ENCODE data around the gene EVA1C.
A peak's percentile ranks its signal among the peaks of the same experiment; 100 is the strongest.

EVA1C gene

DNA sequence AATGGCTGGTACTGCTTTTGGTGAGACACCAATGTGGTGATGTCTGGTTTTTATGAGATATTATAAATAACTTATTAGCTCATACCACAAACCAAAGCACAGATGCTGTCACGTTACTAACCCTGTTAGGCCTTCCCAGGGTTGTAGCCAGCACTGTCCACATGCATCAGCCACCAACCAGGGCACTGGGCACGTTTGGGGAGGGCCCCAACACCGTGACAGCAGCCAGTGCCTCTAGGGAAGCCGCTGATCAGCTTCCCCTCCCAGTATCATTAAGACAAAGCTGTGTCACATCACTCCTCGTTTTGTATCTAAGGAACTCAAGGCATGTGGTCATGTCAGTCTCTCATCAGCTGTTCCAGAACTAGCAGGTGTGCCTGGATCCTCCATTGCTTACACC is 33.5 kb upstream of the EVA1C start:
- WGBS, 2 donors (ENCODE audit: extremely low coverage in 2 of 2, insufficient read length in 2 of 2, insufficient replicate concordance in 1 of 2) = no CpG with 5 or more reads among the region's 5 CpGs
- no peaks in the 10 kb centered on the region for H3K4me1 ChIP-seq (ENCODE audit: control insufficient read depth in 2 of 2, insufficient read depth in 1 of 2, low read depth in 1 of 2, low read length in 2 of 2)

DNA sequence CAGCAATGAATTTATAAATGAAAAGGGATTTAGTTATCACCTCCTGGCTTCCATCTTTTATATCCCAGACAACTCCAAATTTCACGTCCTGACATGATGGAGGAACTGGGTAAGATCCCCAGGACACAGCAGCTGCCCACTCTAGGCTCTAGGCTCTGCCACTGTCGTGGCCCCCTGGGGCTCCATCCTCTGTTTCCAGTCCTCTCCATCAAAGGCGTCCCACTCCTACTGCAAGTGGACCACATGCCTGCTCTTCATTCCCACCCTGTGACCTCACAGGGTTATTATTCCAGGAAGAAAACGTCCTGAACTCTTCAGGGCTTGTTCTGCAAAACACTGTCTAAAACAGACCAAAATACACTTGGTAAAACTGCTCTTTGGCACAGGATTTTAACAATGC is 31.6 kb upstream of the EVA1C start:
- Histone ChIP-seq H2AK5ac (ENCODE audit: low read depth, low read length) (no peak overlapping the region), H2BK15ac (ENCODE audit: low read length) (no peak overlapping the region), H2BK120ac (ENCODE audit: low read depth, low read length) (no peak overlapping the region), H2BK5ac (ENCODE audit: low read length) (no peak overlapping the region), H3K23ac (ENCODE audit: low read depth, low read length, poor library complexity) (no peak overlapping the region), H3K27me3 (ENCODE audit: control insufficient read depth in 3 of 3, insufficient read depth in 3 of 3, low read depth in 1 of 3, low read length in 3 of 3) (no peaks in the 10 kb centered on the region), H3K14ac (ENCODE audit: low read length) (no peak overlapping the region), H3K4me1 (ENCODE audit: control insufficient read depth in 2 of 2, insufficient read depth in 1 of 2, low read depth in 1 of 2, low read length in 2 of 2) (no peaks in the 10 kb centered on the region), H3K79me1 (ENCODE audit: low read depth, low read length) (no peaks in the 10 kb centered on the region), H3K9ac (ENCODE audit: low read depth, low read length, poor library complexity) (peak overlapping the region; percentile 63), H4K91ac (ENCODE audit: low read depth, low read length, poor library complexity) (no peak overlapping the region), H3K36me3 (replicated peaks in 1 of 2; ENCODE audit: control insufficient read depth in 2 of 2, insufficient read depth in 2 of 2, low read length in 2 of 2) (peaks cover 32 to 92% of the 10 kb centered on the region in 2 donors), H3K4me2 (ENCODE audit: insufficient read depth, low read length, poor library complexity, severe bottlenecking) (no peak overlapping the region), H3K27ac (replicated peaks; ENCODE audit: low read length) (no peak overlapping the region), H3K9me3 (replicated peaks in 1 of 2; ENCODE audit: control insufficient read depth in 2 of 2, insufficient read depth in 1 of 2, low read depth in 1 of 2, low read length in 2 of 2) (no peaks in the 10 kb centered on the region), H2AFZ (ENCODE audit: low read length) (no peak overlapping the region), H3K18ac (ENCODE audit: low read length) (no peak overlapping the region), H4K8ac (ENCODE audit: low read depth, low read length) (no peak overlapping the region), H2BK12ac (ENCODE audit: low read length) (no peak overlapping the region), H3K4me3 (ENCODE audit: low read length in 2 of 2) (peak overlapping the region in 1 of 2 donors; percentile 32), H3K4ac (ENCODE audit: low read length) (no peak overlapping the region)
- no peak for DNase-seq (ENCODE audit: low spot score)
- WGBS, 2 donors (ENCODE audit: extremely low coverage in 2 of 2, insufficient read length in 2 of 2, insufficient replicate concordance in 1 of 2) = no CpG with 5 or more reads among the region's 4 CpGs

More for the DNA sequence above, 33.5 kb upstream of the EVA1C start:
- H2AK5ac ChIP-seq (ENCODE audit: low read depth, low read length) = no peak overlapping the region
- H2BK12ac ChIP-seq (ENCODE audit: low read length) = no peak overlapping the region
- no peak overlapping the region for H2BK5ac ChIP-seq (ENCODE audit: low read length)
- H3K23ac ChIP-seq (ENCODE audit: low read depth, low read length, poor library complexity) = peak overlapping the region; percentile 70
- H3K9me3 ChIP-seq (replicated peaks in 1 of 2; ENCODE audit: control insufficient read depth in 2 of 2, insufficient read depth in 1 of 2, low read depth in 1 of 2, low read length in 2 of 2) = no peaks in the 10 kb centered on the region
- no peak overlapping the region for H2AFZ ChIP-seq (ENCODE audit: low read length)
- H4K8ac ChIP-seq (ENCODE audit: low read depth, low read length) = no peak overlapping the region
- no peak overlapping the region for H3K4ac ChIP-seq (ENCODE audit: low read length)
- no peak overlapping the region for H3K4me3 ChIP-seq (ENCODE audit: low read length in 2 of 2)
- H4K91ac ChIP-seq (ENCODE audit: low read depth, low read length, poor library complexity) = no peak overlapping the region
- no peak overlapping the region for H3K14ac ChIP-seq (ENCODE audit: low read length)
- H3K27ac ChIP-seq (replicated peaks; ENCODE audit: low read length) = no peak overlapping the region
- H3K4me2 ChIP-seq (ENCODE audit: insufficient read depth, low read length, poor library complexity, severe bottlenecking) = no peak overlapping the region
- H3K27me3 ChIP-seq (ENCODE audit: control insufficient read depth in 3 of 3, insufficient read depth in 3 of 3, low read depth in 1 of 3, low read length in 3 of 3) = no peaks in the 10 kb centered on the region
- H3K79me1 ChIP-seq (ENCODE audit: low read depth, low read length) = no peaks in the 10 kb centered on the region
- no peak overlapping the region for H2BK15ac ChIP-seq (ENCODE audit: low read length)
- no peak overlapping the region for H3K9ac ChIP-seq (ENCODE audit: low read depth, low read length, poor library complexity)
- no peak overlapping the region for H2BK120ac ChIP-seq (ENCODE audit: low read depth, low read length)
- peaks cover 27 to 98% of the 10 kb centered on the region in 2 donors for H3K36me3 ChIP-seq (replicated peaks in 1 of 2; ENCODE audit: control insufficient read depth in 2 of 2, insufficient read depth in 2 of 2, low read length in 2 of 2)
- DNase-seq (ENCODE audit: low spot score) = no peak
- H3K18ac ChIP-seq (ENCODE audit: low read length) = no peak overlapping the region

DNA sequence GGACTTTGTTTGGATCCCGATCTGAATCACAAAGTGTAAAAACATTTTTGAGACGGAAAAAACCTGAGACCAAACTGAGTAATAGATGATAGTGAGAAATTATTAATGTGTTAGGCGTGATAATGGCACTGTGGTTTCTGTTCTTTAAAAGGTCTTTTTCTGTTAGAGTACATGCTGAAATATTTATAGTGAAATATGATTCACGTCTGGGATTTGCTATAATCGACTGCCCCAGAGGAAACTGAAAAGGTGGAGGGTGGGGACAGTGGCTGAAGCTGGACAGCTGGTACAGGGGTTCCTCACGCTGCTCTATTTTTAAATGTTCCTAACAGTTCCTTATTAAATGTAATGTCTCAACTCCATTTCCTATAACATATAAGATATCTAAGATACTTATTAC is 30.9 kb upstream of the EVA1C start:
- Histone ChIP-seq H3K4ac (ENCODE audit: low read length) (no peak overlapping the region), H4K8ac (ENCODE audit: low read depth, low read length) (no peak overlapping the region), H4K91ac (ENCODE audit: low read depth, low read length, poor library complexity) (no peak overlapping the region), H2BK12ac (ENCODE audit: low read length) (no peak overlapping the region), H3K79me1 (ENCODE audit: low read depth, low read length) (peaks cover 1% of the 10 kb centered on the region), H3K9me3 (replicated peaks in 1 of 2; ENCODE audit: control insufficient read depth in 2 of 2, insufficient read depth in 1 of 2, low read depth in 1 of 2, low read length in 2 of 2) (no peaks in the 10 kb centered on the region), H3K4me2 (ENCODE audit: insufficient read depth, low read length, poor library complexity, severe bottlenecking) (no peak overlapping the region), H2BK120ac (ENCODE audit: low read depth, low read length) (no peak overlapping the region), H3K9ac (ENCODE audit: low read depth, low read length, poor library complexity) (no peak overlapping the region), H2AK5ac (ENCODE audit: low read depth, low read length) (no peak overlapping the region), H3K4me3 (ENCODE audit: low read length in 2 of 2) (no peak overlapping the region), H2BK15ac (ENCODE audit: low read length) (no peak overlapping the region), H3K36me3 (replicated peaks in 1 of 2; ENCODE audit: control insufficient read depth in 2 of 2, insufficient read depth in 2 of 2, low read length in 2 of 2) (peaks cover 32 to 86% of the 10 kb centered on the region in 2 donors), H3K23ac (ENCODE audit: low read depth, low read length, poor library complexity) (no peak overlapping the region), H2AFZ (ENCODE audit: low read length) (no peak overlapping the region), H2BK5ac (ENCODE audit: low read length) (no peak overlapping the region), H3K27ac (replicated peaks; ENCODE audit: low read length) (no peak overlapping the region), H3K14ac (ENCODE audit: low read length) (no peak overlapping the region), H3K27me3 (ENCODE audit: control insufficient read depth in 3 of 3, insufficient read depth in 3 of 3, low read depth in 1 of 3, low read length in 3 of 3) (no peaks in the 10 kb centered on the region), H3K4me1 (ENCODE audit: control insufficient read depth in 2 of 2, insufficient read depth in 1 of 2, low read depth in 1 of 2, low read length in 2 of 2) (no peaks in the 10 kb centered on the region), H3K18ac (ENCODE audit: low read length) (no peak overlapping the region)
- no peak for DNase-seq (ENCODE audit: low spot score)
- WGBS, 2 donors (ENCODE audit: extremely low coverage in 2 of 2, insufficient read length in 2 of 2, insufficient replicate concordance in 1 of 2) = no CpG with 5 or more reads among the region's 6 CpGs

DNA sequence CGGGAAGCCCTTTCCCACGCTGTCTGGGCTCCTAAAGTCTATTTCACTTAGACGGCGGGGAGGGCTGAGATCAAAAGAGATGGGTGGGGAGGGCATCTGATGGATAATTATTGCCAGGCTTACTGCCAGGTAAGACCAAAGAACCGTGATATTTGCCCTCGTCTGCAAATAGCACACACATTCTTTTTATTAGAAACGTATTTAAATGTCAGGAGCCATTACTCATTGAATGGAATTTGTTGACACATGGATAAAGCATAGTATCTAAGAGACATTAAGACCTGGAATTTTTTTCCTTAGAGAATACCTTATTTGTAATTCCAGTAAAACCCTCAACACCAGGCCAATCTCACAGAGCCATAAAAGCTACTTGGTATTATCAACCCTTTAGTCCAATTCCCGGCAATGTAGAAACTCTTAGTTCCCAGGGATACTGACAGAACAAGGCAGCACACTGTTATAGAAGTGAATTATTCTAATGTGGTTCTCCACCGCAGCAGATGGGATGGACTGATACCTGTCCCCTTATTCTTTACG is 30.3 kb upstream of the EVA1C start:
- Histone ChIP-seq H3K4me2 (ENCODE audit: insufficient read depth, low read length, poor library complexity, severe bottlenecking) (no peak overlapping the region), H3K27me3 (ENCODE audit: control insufficient read depth in 3 of 3, insufficient read depth in 3 of 3, low read depth in 1 of 3, low read length in 3 of 3) (no peaks in the 10 kb centered on the region), H3K23ac (ENCODE audit: low read depth, low read length, poor library complexity) (no peak overlapping the region), H3K27ac (replicated peaks; ENCODE audit: low read length) (no peak overlapping the region), H4K91ac (ENCODE audit: low read depth, low read length, poor library complexity) (no peak overlapping the region), H2AK5ac (ENCODE audit: low read depth, low read length) (no peak overlapping the region), H3K79me1 (ENCODE audit: low read depth, low read length) (peaks cover 1% of the 10 kb centered on the region), H2AFZ (ENCODE audit: low read length) (no peak overlapping the region), H2BK120ac (ENCODE audit: low read depth, low read length) (no peak overlapping the region), H3K4me3 (ENCODE audit: low read length in 2 of 2) (no peak overlapping the region), H2BK12ac (ENCODE audit: low read length) (no peak overlapping the region), H4K8ac (ENCODE audit: low read depth, low read length) (no peak overlapping the region), H3K9ac (ENCODE audit: low read depth, low read length, poor library complexity) (no peak overlapping the region), H3K4ac (ENCODE audit: low read length) (no peak overlapping the region), H3K36me3 (replicated peaks in 1 of 2; ENCODE audit: control insufficient read depth in 2 of 2, insufficient read depth in 2 of 2, low read length in 2 of 2) (peaks cover 32 to 80% of the 10 kb centered on the region in 2 donors), H3K4me1 (ENCODE audit: control insufficient read depth in 2 of 2, insufficient read depth in 1 of 2, low read depth in 1 of 2, low read length in 2 of 2) (no peaks in the 10 kb centered on the region), H3K18ac (ENCODE audit: low read length) (no peak overlapping the region), H2BK5ac (ENCODE audit: low read length) (no peak overlapping the region), H2BK15ac (ENCODE audit: low read length) (no peak overlapping the region), H3K9me3 (replicated peaks in 1 of 2; ENCODE audit: control insufficient read depth in 2 of 2, insufficient read depth in 1 of 2, low read depth in 1 of 2, low read length in 2 of 2) (no peaks in the 10 kb centered on the region), H3K14ac (ENCODE audit: low read length) (no peak overlapping the region)
- DNase-seq (ENCODE audit: low spot score) = no peak
- no CpG with 5 or more reads among the region's 10 CpGs for WGBS, 2 donors (ENCODE audit: extremely low coverage in 2 of 2, insufficient read length in 2 of 2, insufficient replicate concordance in 1 of 2)
